Breast epithelium (tissue), 4 donors: ENCODE results near the gene ZNF438. TPM values are rescaled to one million over a fixed set of nuclear protein-coding genes. Genes with fewer than 3 reads are reported as not detected.
"Not testable (repeated sequence)": the region's sequence is repeated elsewhere in the genome, so short reads cannot be mapped to it uniquely, and the experiment has no call there.

ENCODE experiments used
- DNase-seq, 2 donors: peaks; one replicate each; pipeline ENCODE4 v3.0.0-alpha.2; 2019; ENCODE audit warnings: low spot score in 2 of 2
- H3K27ac ChIP-seq, 2 donors: fragments of 200-600 bp; sonication (generic) in 1 of 2; one replicate each; pipeline ENCODE4 v1.5.1; 2016 to 2019; ENCODE audit warnings: mild to moderate bottlenecking in 1 of 2
- H3K27me3 ChIP-seq, 2 donors: fragments of 200-600 bp; sonication (generic) in 1 of 2; one replicate each; pipeline versions ENCODE4 v1.5.1 to v1.6.0; 2017 to 2019; ENCODE audit warnings: control low read depth in 1 of 2, mild to moderate bottlenecking in 1 of 2
- H3K36me3 ChIP-seq: fragments of 200-600 bp; one replicate; pipeline ENCODE4 v1.5.1; 2019
- H3K4me1 ChIP-seq, 2 donors: fragments of 200-600 bp; sonication (generic); one replicate each; pipeline ENCODE4 v1.5.1; 2016 to 2019; ENCODE audit warnings: control low read depth in 1 of 2
- H3K4me3 ChIP-seq, 3 donors: fragments of 200-600 bp; sonication (generic); 1 replicate in 2 of 3; 2 replicates in 1 of 3; pipeline ENCODE4 v1.5.1; 2016 to 2019; ENCODE audit warnings: mild to moderate bottlenecking in 3 of 3, moderate library complexity in 2 of 3
- H3K9me3 ChIP-seq, 2 donors: fragments of 200-600 bp; sonication (generic) in 1 of 2; one replicate each; pipeline ENCODE4 v1.5.1; 2016 to 2019; ENCODE audit warnings: control low read depth in 1 of 2
- POLR2A ChIP-seq: fragments of 450-650 bp; IDR thresholded peaks from one replicate; pipeline ENCODE4 v1.6.1; 2016; ENCODE audit warnings: antibody characterized with exemption, mild to moderate bottlenecking, moderate library complexity
- POLR2AphosphoS5 ChIP-seq, 3 donors: sonication (generic); formaldehyde crosslinking; IDR thresholded peaks; one replicate each; pipeline ENCODE4 v1.6.1; 2017; ENCODE audit warnings: antibody characterized with exemption in 3 of 3
- intact Hi-C: fragments of 100-400 bp; cut with DNase I; formaldehyde crosslinking; loops from one replicate; pipeline ENCODE4 v1.15.1; 2023; ENCODE audit warnings: low total_unique reads
- total RNA-seq, 3 donors: library from RNA; depleted of rRNA; stranded (reverse); fragments of >200 nt; gene quantifications; one replicate each; pipeline ENCODE4 v1.1.0, GENCODE V29; 2016
- TF ChIP-seq, protein P1 (sequence below), 3 donors: fragments of 450-650 bp; IDR thresholded peaks; one replicate each; pipeline ENCODE4 v1.5.1; 2016 to 2017; ENCODE audit warnings: antibody characterized with exemption in 3 of 3, mild to moderate bottlenecking in 3 of 3, moderate library complexity in 3 of 3

ZNF438 gene
- total RNA-seq, 3 donors from 2014 or later, result 8.8 to 34.6 (median 10.0) TPM

DNA sequence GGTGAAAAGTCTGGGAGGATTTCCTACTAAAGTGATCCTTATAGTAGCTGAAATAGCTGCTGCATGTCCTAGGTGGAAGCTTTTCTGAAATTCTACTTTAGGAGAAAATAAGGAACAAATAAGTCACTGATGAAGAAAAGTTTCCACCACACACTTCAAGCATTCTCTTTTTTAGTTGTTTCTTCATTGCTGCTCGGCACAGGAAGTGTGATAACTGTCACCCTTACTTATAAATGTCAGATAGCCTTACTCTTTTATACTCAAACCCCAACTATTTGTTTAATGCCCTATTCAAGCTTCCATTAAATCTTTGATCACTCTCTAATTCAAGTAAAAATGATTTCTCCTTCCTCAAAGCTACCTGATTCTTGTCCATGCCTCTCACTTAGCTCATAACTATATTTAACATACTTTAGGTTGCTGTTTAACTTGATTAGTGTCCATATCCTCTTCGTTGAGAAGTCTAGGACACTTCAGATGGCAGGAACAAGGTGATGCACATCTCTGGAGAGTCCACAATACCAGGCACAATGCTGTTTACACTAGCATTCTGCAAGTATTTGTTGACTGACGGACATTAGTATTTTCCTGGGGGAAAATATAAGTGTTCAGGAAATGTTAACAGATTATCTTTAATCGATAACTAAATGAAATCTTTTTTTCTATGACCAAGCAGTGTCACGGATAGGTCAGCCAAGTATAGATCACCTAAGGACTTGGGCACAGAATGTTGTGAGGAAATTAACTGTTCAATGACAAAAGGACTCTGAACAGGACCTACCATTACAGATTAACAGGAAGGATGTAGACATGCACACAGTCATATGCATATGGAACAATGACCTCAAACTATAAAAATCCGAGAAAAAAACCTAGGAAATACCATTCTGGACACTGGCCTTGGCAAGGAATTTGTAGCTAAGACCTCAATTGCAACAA, 67.4 kb downstream of the ZNF438 start:
- no peak for DNase-seq
- H3K27ac ChIP-seq, result no peak overlapping the region
- H3K27me3 ChIP-seq, result no peaks in the 10 kb centered on the region
- no peak overlapping the region for H3K4me3 ChIP-seq
- no peaks in the 10 kb centered on the region for H3K36me3 ChIP-seq
- H3K4me1 ChIP-seq, result no peaks in the 10 kb centered on the region
- no peaks in the 10 kb centered on the region for H3K9me3 ChIP-seq
- intact Hi-C loops, result no loop called here
- TF ChIP-seq POLR2A, result no peak
- TF ChIP-seq, protein P1, sequence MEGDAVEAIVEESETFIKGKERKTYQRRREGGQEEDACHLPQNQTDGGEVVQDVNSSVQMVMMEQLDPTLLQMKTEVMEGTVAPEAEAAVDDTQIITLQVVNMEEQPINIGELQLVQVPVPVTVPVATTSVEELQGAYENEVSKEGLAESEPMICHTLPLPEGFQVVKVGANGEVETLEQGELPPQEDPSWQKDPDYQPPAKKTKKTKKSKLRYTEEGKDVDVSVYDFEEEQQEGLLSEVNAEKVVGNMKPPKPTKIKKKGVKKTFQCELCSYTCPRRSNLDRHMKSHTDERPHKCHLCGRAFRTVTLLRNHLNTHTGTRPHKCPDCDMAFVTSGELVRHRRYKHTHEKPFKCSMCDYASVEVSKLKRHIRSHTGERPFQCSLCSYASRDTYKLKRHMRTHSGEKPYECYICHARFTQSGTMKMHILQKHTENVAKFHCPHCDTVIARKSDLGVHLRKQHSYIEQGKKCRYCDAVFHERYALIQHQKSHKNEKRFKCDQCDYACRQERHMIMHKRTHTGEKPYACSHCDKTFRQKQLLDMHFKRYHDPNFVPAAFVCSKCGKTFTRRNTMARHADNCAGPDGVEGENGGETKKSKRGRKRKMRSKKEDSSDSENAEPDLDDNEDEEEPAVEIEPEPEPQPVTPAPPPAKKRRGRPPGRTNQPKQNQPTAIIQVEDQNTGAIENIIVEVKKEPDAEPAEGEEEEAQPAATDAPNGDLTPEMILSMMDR (IDR thresholded peaks at IDR 0.05), result no peak
- no peak for TF ChIP-seq POLR2AphosphoS5 (IDR thresholded peaks at IDR 0.05)

DNA sequence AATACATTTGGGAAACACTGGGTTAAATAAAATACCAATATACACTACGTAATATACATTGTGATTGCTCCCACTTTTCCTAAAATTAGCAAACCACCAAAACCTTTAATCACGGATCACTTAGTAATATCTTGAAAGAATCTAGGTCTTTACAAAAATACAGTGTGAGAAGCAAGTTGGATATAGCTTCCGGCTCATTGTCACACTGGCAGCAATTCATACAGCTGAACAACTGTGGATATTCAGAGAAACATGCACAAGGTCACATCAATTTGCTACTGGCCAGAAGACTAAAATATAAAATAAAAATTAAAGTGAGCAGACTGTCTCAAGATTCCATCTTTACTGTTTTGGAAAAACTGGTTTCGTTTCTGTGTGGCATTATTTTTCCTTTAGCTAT, 69.1 kb downstream of the ZNF438 start:
- TF ChIP-seq, protein P1 (IDR thresholded peaks at IDR 0.05), result no peak
- TF ChIP-seq POLR2AphosphoS5 (IDR thresholded peaks at IDR 0.05), result no peak
- no peaks in the 10 kb centered on the region for H3K36me3 ChIP-seq
- H3K4me3 ChIP-seq, result no peak overlapping the region
- no peaks in the 10 kb centered on the region for H3K9me3 ChIP-seq
- no peaks in the 10 kb centered on the region for H3K27me3 ChIP-seq
- H3K27ac ChIP-seq, result no peak overlapping the region
- DNase-seq, result no peak
- H3K4me1 ChIP-seq, result no peaks in the 10 kb centered on the region
- intact Hi-C loops, result no loop called here

DNA sequence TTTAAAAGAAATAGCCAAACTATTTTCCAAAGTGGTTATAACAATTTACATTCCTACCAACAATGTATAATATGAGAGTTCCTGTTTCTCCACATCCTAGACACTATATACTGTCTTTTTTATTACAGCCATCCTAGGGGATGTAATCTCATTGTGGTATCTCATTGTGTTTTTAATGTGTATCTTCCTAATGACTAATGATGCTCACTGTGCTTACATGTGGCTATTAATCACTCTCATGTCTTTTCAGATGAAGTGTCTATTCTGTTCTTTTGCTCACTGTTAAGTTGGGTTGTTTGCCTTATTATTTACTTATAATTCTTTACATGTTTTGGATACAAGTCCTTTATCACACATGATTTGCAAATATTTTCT, 71.8 kb downstream of the ZNF438 start:
- intact Hi-C loops, result no loop called here
- H3K4me1 ChIP-seq, result no peaks in the 10 kb centered on the region
- no peaks in the 10 kb centered on the region for H3K27me3 ChIP-seq
- H3K9me3 ChIP-seq, result peaks cover 0 to 4% of the 10 kb centered on the region in 2 donors
- DNase-seq, result no peak
- H3K27ac ChIP-seq, result no peak overlapping the region
- H3K36me3 ChIP-seq, result no peaks in the 10 kb centered on the region
- TF ChIP-seq POLR2AphosphoS5 (IDR thresholded peaks at IDR 0.05) (no peak), POLR2A (no peak)
- TF ChIP-seq, protein P1 (IDR thresholded peaks at IDR 0.05), result no peak
- H3K4me3 ChIP-seq, result no peak overlapping the region

DNA sequence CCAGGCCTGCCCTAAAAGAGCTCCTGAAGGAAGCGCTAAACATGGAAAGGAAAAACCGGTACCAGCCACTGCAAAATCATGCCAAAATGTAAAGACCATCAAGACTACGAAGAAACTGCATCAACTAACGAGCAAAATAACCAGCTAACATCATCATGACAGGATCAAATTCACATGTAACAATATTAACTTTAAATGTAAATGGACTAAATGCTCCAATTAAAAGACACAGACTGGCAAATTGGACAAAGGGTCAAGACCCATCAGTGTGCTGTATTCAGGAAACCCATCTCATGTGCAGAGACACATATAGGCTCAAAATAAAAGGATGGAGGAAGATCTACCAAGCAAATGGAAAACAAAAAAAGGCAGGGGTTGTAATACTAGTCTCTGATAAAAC, 82.4 kb downstream of the ZNF438 start:
- DNase-seq, H3K36me3 ChIP-seq, H3K9me3 ChIP-seq, H3K4me3 ChIP-seq, intact Hi-C loops, H3K27me3 ChIP-seq, H3K27ac ChIP-seq, H3K4me1 ChIP-seq: not testable (repeated sequence)

DNA sequence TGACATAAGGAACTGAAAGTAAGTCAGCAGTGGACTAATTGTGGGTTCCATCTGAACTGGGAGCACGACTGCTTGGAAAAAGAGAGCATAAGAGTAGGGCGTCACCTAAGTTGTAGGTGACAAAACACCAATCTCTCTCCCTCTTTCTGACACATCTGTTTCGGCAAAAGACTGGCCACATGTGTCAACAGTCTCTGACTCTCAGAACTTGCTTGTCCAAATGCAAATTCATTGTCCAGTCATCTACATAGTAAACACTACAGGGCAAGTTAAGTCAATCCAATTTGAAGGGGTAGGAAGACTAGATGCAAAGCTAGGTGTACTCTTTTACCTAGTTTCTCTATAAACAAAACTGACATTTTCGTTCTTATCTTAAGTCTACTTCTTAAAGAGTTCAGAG, 87.7 kb downstream of the ZNF438 start:
- no peaks in the 10 kb centered on the region for H3K9me3 ChIP-seq
- no peaks in the 10 kb centered on the region for H3K27me3 ChIP-seq
- H3K27ac ChIP-seq, result no peak overlapping the region
- H3K36me3 ChIP-seq, result no peaks in the 10 kb centered on the region
- no peaks in the 10 kb centered on the region for H3K4me1 ChIP-seq
- no peak overlapping the region for H3K4me3 ChIP-seq
- DNase-seq, result no peak
- TF ChIP-seq, protein P1 (IDR thresholded peaks at IDR 0.05), result no peak
- no peak for TF ChIP-seq POLR2A
- TF ChIP-seq POLR2AphosphoS5 (IDR thresholded peaks at IDR 0.05), result no peak
- intact Hi-C loops, result no loop called here
